Right atrium auricular region (tissue), 2 donors: Measurements from ENCODE around the gene PSME2. TPM values are rescaled to one million over a fixed set of nuclear protein-coding genes. Genes with fewer than 3 reads are reported as not detected.

ENCODE experiments used
- DNase-seq: peaks from one replicate; pipeline ENCODE4 v3.0.0-alpha.2; 2019; ENCODE audit warnings: low spot score
- H3K27ac ChIP-seq, 2 donors: fragments of 200-600 bp; sonication (generic); 1 replicate in 1 of 2; 2 replicates in 1 of 2; pipeline ENCODE4 v1.5.1; 2016 to 2019
- H3K27me3 ChIP-seq, 2 donors: fragments of 200-600 bp; sonication (generic); one replicate each; pipeline versions ENCODE4 v1.5.1 to v1.6.0; 2017 to 2019
- H3K36me3 ChIP-seq: fragments of 200-600 bp; sonication (generic); one replicate; pipeline ENCODE4 v1.5.1; 2016
- H3K4me1 ChIP-seq, 2 donors: fragments of 200-600 bp; sonication (generic); one replicate each; pipeline versions ENCODE4 v1.5.1 to v1.6.0; 2017 to 2019
- H3K4me3 ChIP-seq, 2 donors: fragments of 200-600 bp; sonication (generic); 1 replicate in 1 of 2; 2 replicates in 1 of 2; pipeline ENCODE4 v1.5.1; 2017 to 2019; ENCODE audit warnings: mild to moderate bottlenecking in 1 of 2, moderate library complexity in 1 of 2
- H3K9me3 ChIP-seq, 2 donors: fragments of 200-600 bp; sonication (generic); one replicate each; pipeline ENCODE4 v1.5.1; 2019
- CTCF ChIP-seq, 2 donors: fragments of 200-600 bp; sonication (generic); IDR thresholded peaks; one replicate each; pipeline ENCODE4 v1.5.1; 2019; ENCODE audit warnings: antibody characterized with exemption in 2 of 2
- total RNA-seq, 2 donors: library from RNA; depleted of rRNA; stranded (reverse); fragments of >200 nt; gene quantifications; one replicate each; pipeline ENCODE4 v1.1.0, GENCODE V29; 2016

Gene PSME2
- total RNA-seq, 2 donors from 2014 or later: 23.1 to 40.6 TPM

GRCh38 chr14:24190416-24190815, 44.0 kb upstream of the PSME2 start:
- Histone ChIP-seq H3K27me3 (no peaks in the 10 kb centered on the region), H3K4me1 (peaks cover 0 to 33% of the 10 kb centered on the region in 2 donors), H3K9me3 (no peaks in the 10 kb centered on the region), H3K4me3 (no peak overlapping the region), H3K27ac (no peak overlapping the region), H3K36me3 (peaks cover 15% of the 10 kb centered on the region)
- no peak for DNase-seq
- TF ChIP-seq CTCF (IDR thresholded peaks at IDR 0.05): no peak

GRCh38 chr14:24189460-24189859, 43.0 kb upstream of the PSME2 start:
- no peak for DNase-seq
- Histone ChIP-seq H3K4me1 (peaks cover 0 to 26% of the 10 kb centered on the region in 2 donors), H3K4me3 (no peak overlapping the region), H3K27me3 (no peaks in the 10 kb centered on the region), H3K27ac (no peak overlapping the region), H3K36me3 (peaks cover 19% of the 10 kb centered on the region), H3K9me3 (no peaks in the 10 kb centered on the region)
- TF ChIP-seq CTCF (IDR thresholded peaks at IDR 0.05): no peak

GRCh38 chr14:24189059-24189375, 42.6 kb upstream of the PSME2 start:
- peaks cover 23% of the 10 kb centered on the region for H3K36me3 ChIP-seq
- no peak for TF ChIP-seq CTCF (IDR thresholded peaks at IDR 0.05)
- peak overlapping the region; percentile 16 to 31 for H3K27ac ChIP-seq
- no peaks in the 10 kb centered on the region for H3K9me3 ChIP-seq
- peak overlapping the region in 1 of 2 donors; percentile 78 for H3K4me3 ChIP-seq
- no peaks in the 10 kb centered on the region for H3K27me3 ChIP-seq
- no peak for DNase-seq
- peaks cover 0 to 21% of the 10 kb centered on the region in 2 donors for H3K4me1 ChIP-seq

GRCh38 chr14:24188251-24189058, 42.0 kb upstream of the PSME2 start, which contains the start of gene IPO4:
TSS of gene IPO4 (minus strand) at chr14:24188816. CDS start at chr14:24188787, 29 bp downstream.
- peaks cover 29% of the 10 kb centered on the region for H3K36me3 ChIP-seq
- H3K27me3 ChIP-seq: no peaks in the 10 kb centered on the region
- H3K4me3 ChIP-seq: peak within 1 kb of the TSS; percentile 66 to 78
- no peaks in the 10 kb centered on the region for H3K9me3 ChIP-seq
- no peak for TF ChIP-seq CTCF (IDR thresholded peaks at IDR 0.05)
- peak within 1 kb of the TSS; percentile 61 to 64 for H3K27ac ChIP-seq
- H3K4me1 ChIP-seq: peaks cover 0 to 19% of the 10 kb centered on the region in 2 donors
- DNase-seq: peak; percentile 98

GRCh38 chr14:24187539-24187915, 41.1 kb upstream of the PSME2 start:
- Histone ChIP-seq H3K27ac (peak overlapping the region in 1 of 2 donors; percentile 64), H3K9me3 (no peaks in the 10 kb centered on the region), H3K4me1 (peaks cover 0 to 19% of the 10 kb centered on the region in 2 donors), H3K36me3 (peaks cover 33% of the 10 kb centered on the region), H3K27me3 (no peaks in the 10 kb centered on the region), H3K4me3 (peak overlapping the region in 1 of 2 donors; percentile 78)
- no peak for TF ChIP-seq CTCF (IDR thresholded peaks at IDR 0.05)
- DNase-seq: no peak
